HepG2 (cell line): ENCODE measurements around the gene NSD2. TPM values are rescaled to one million over a fixed set of nuclear protein-coding genes. Genes with fewer than 3 reads are reported as not detected.

ENCODE experiments used
- GZF1 ChIP-seq: sonication (generic); formaldehyde crosslinking; IDR thresholded peaks from 2 replicates; pipeline ENCODE4 v1.5.1; 2020; ENCODE audit warnings: mild to moderate bottlenecking, missing genetic modification reagents
- MBNL3 ChIP-seq: fragments of 250-450 bp; sonication (Bioruptor Pico); conservative IDR thresholded peaks from 2 replicates; pipeline ENCODE4 v1.8.0; 2022; ENCODE audit warnings: mild to moderate bottlenecking, inconsistent platforms
- MLLT10 ChIP-seq: sonication (generic); formaldehyde crosslinking; IDR thresholded peaks from 2 replicates; pipeline ENCODE4 v1.4.0; 2020; ENCODE audit warnings: missing genetic modification reagents
- NFRKB ChIP-seq: fragments of 450-650 bp; IDR thresholded peaks from 2 replicates; pipeline ENCODE4 v1.6.1; 2017
- NPAS2 ChIP-seq: sonication (generic); formaldehyde crosslinking; IDR thresholded peaks from 2 replicates; pipeline ENCODE4 v1.8.0; 2022; ENCODE audit warnings: mild to moderate bottlenecking, missing genetic modification reagents, borderline replicate concordance
- PAF1 ChIP-seq: IDR thresholded peaks from 2 replicates; pipeline ENCODE4 v1.6.1; 2016; ENCODE audit warnings: missing genetic modification reagents, missing compliant biosample characterization
- PCBP1 ChIP-seq: fragments of 200-400 bp; formaldehyde crosslinking; IDR thresholded peaks from 2 replicates; pipeline ENCODE4 v1.6.1; 2017; ENCODE audit warnings: mild to moderate bottlenecking, low read depth, low read length, borderline replicate concordance
- PPARG ChIP-seq: conservative IDR thresholded peaks from 2 replicates; pipeline ENCODE4 v1.6.1; 2016; ENCODE audit warnings: missing biosample characterization, missing genetic modification reagents
- PRDM15 ChIP-seq: sonication (generic); formaldehyde crosslinking; IDR thresholded peaks from 2 replicates; pipeline ENCODE4 v1.4.0; 2020; ENCODE audit warnings: missing genetic modification reagents
- PTBP1 ChIP-seq: fragments of 200-400 bp; formaldehyde crosslinking; IDR thresholded peaks from 2 replicates; pipeline ENCODE4 v1.6.1; 2018; ENCODE audit warnings: low read length, low read depth; ENCODE audit not compliant: poor library complexity, severe bottlenecking
- ZNF562 ChIP-seq: sonication (generic); formaldehyde crosslinking; IDR thresholded peaks from 2 replicates; pipeline ENCODE4 v1.8.0; 2022; ENCODE audit warnings: missing genetic modification reagents, borderline replicate concordance
- ZNF879 ChIP-seq: sonication (generic); formaldehyde crosslinking; IDR thresholded peaks from 2 replicates; pipeline ENCODE4 v1.8.1; 2023; ENCODE audit warnings: missing genetic modification reagents
- polyA plus RNA-seq, 8 experiments: library from polyadenylated mRNA; depleted of rRNA in 3 of 8; stranded (reverse) in 7 of 8; unstranded in 1 of 8; fragments of >200 nt; fragmentation: Illumina TruSeq in 4 of 8; extraction: Trizol in 4 of 8; gene quantifications; 2 replicates each; pipeline versions ENCODE4 v1.2.1 to v1.2.3, GENCODE V29; 2011 to 2016; ENCODE audit warnings: low read depth in 4 of 8, missing spikeins in 1 of 8, mixed read lengths in 1 of 8; ENCODE audit not compliant: insufficient read depth in 1 of 8
- total RNA-seq, 5 experiments: library from RNA; depleted of rRNA; stranded (reverse); fragments of >200 nt; fragmentation: Illumina TruSeq; extraction: Trizol; gene quantifications; 2 replicates each; pipeline ENCODE4 v1.2.3, GENCODE V29; 2016; ENCODE audit warnings: low read depth in 1 of 5
- TF ChIP-seq, protein P1 (sequence below): IDR thresholded peaks from 2 replicates; pipeline ENCODE4 v1.6.1; 2016; ENCODE audit warnings: missing biosample characterization, missing genetic modification reagents, low read depth
- TF ChIP-seq, protein P2 (sequence below): sonication (generic); formaldehyde crosslinking; IDR thresholded peaks from 2 replicates; pipeline ENCODE4 v1.5.1; 2020; ENCODE audit warnings: mild to moderate bottlenecking, missing genetic modification reagents, moderate library complexity

Gene NSD2
- total and polyA plus RNA-seq, 2 of the 13 experiments (the other 11 are each of a cell fraction or from before 2014, with no cell fraction given) = 22.0 to 65.9 TPM

- no peak for TF ChIP-seq MLLT10 (CRISPR knock-in tag)
- TF ChIP-seq, protein P1, sequence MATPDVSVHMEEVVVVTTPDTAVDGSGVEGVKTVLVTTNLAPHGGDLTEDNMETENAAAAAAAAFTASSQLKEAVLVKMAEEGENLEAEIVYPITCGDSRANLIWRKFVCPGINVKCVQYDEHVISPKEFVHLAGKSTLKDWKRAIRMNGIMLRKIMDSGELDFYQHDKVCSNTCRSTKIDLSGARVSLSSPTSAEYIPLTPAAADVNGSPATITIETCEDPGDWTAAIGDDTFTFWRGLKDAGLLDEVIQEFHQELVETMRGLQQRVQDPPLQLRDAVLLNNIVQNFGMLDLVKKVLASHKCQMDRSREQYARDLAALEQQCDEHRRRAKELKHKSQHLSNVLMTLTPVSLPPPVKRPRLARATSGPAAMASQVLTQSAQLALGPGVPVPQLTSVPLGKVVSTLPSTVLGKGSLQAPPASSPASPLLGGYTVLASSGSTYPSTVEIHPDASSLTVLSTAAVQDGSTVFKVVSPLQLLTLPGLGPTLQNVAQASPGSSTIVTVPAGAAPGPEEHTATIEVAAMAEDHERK (CRISPR knock-in tag) = peak; percentile 77
- TF ChIP-seq ZNF562 = no peak
- no peak for TF ChIP-seq PTBP1
- no peak for TF ChIP-seq PCBP1
- no peak for TF ChIP-seq PPARG
- TF ChIP-seq, protein P2, sequence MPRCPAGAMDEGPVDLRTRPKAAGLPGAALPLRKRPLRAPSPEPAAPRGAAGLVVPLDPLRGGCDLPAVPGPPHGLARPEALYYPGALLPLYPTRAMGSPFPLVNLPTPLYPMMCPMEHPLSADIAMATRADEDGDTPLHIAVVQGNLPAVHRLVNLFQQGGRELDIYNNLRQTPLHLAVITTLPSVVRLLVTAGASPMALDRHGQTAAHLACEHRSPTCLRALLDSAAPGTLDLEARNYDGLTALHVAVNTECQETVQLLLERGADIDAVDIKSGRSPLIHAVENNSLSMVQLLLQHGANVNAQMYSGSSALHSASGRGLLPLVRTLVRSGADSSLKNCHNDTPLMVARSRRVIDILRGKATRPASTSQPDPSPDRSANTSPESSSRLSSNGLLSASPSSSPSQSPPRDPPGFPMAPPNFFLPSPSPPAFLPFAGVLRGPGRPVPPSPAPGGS (CRISPR knock-in tag) = peak; percentile 78; the same call in 1 of the 2 replicates
- no peak for TF ChIP-seq NPAS2
- TF ChIP-seq PRDM15 = no peak
- no peak for TF ChIP-seq GZF1 (CRISPR knock-in tag)
- TF ChIP-seq ZNF879 (CRISPR knock-in tag) = no peak
- no peak for TF ChIP-seq NFRKB
- TF ChIP-seq PAF1 = no peak
- no peak for TF ChIP-seq MBNL3 (CRISPR knock-in tag)
Observed at GRCh38 chr4:1856071-1856942, 14.9 kb upstream of the NSD2 start, which contains the start of gene LETM1 (continued).
